Measurements from ENCODE around the gene MRPL22. TPM values are rescaled to one million over a fixed set of nuclear protein-coding genes. Genes with fewer than 3 reads are reported as not detected.

The MRPL22 gene
- total RNA-seq, result 10 to 100 TPM; 42.0 to 42.9 TPM

DNA sequence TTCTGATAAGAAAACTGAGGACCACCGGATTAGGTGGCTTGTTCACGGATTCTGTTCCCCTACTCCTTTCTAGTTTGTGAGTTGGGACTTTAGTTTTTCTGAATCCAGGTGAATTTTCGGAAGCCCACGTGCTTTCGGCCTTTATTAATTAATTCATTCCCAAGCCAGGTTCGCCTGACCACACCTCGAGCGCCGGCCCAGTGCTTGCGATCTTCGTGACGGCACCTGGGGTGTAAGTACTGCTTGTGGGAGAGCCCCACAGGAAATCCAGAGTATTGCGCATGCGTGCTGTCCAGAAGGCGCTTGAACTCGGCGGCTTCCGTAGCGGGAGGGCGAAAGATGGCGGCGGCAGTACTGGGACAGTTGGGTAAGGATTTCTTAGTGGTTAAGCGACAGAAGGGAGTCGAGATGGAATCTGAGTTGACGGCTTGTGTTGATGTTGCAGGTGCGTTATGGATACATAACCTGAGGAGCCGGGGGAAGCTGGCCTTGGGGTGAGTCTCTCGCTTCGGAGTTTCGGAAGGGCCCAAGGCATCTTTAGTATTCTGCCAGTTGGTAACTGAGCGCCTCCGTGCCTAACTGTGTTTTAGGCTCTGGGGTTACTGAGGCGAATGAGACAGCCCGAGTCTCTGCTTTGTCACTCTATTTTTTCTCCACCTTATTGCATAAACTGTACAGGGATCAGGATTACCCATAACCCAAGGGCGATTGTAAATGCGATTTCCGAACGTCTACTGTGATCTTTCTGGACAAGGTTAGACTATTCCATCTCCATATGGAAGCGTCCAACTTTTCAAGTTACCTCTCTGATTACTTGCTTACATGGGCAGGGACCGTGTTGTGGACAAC, at the start of gene MRPL22:
MRPL22 (plus strand) TSS at position 302 of the 849 bp plus-strand sequence; CDS start at position 340, 38 bp downstream.

GRCh38 chr5:154937718-154938466, 3.0 kb upstream of the MRPL22 start, which contains the start of gene GEMIN5:
Gene GEMIN5 (minus strand): TSS chr5:154938211. CDS start chr5:154938133, 78 bp downstream.

GRCh38 chr5:155013526-155013925, 72.7 kb downstream of the MRPL22 start, which contains the start of gene KIF4B:
Gene KIF4B (plus strand): TSS chr5:155013755. CDS start chr5:155013860, 105 bp downstream.

Other genes with a start within 250 kb of the MRPL22 start
- gene LARP1, start 185.7 kb upstream of the MRPL22 start, total RNA-seq, result 100 to 1,000 TPM; 190 to 196 TPM
- gene FAXDC2, start 90.5 kb upstream of the MRPL22 start, total RNA-seq, result not detected
- gene CNOT8, start 82.4 kb upstream of the MRPL22 start, total RNA-seq, result 10 to 100 TPM; 88.6 to 95.1 TPM
- gene GEMIN5, start 2.9 kb upstream of the MRPL22 start, total RNA-seq, result 10 to 100 TPM; 13.2 to 14.5 TPM
- gene KIF4B, start 72.7 kb downstream of the MRPL22 start, total RNA-seq, result under 1 TPM; 0.05 to 0.07 TPM

All from activated naive CD4-positive, alpha-beta T cell treated with anti-CD3 and anti-CD28 coated beads, Interleukin-2, amount 10 ng/mL, durations not matched to agents 5 hours and 36 hours (primary cell).